ENCODE data around the gene CAMTA2.

CAMTA2 gene

GRCh38 chr17:4944163-4944553 lies 43.3 kb downstream of the CAMTA2 start:
- peak overlapping the region; percentile 95; the same call in 1 of the 2 replicates for H3K4me2 ChIP-seq (ENCODE audit: low read depth, low read length)
- H3K4me3 ChIP-seq (ENCODE audit: low read length): no peak overlapping the region
- H4K20me1 ChIP-seq (ENCODE audit: insufficient read depth, low read length): peaks cover 28% of the 10 kb centered on the region
- H3K9me3 ChIP-seq (replicated peaks; ENCODE audit: insufficient read depth, low read length): no peaks in the 10 kb centered on the region
- no peak for TF ChIP-seq EZH2 (optimal IDR thresholded peaks at IDR 0.05; ENCODE audit: low read depth, low read length)
- TF ChIP-seq EZH2phosphoT487 (IDR thresholded peaks at IDR 0.05; ENCODE audit: low read length): no peak
- TF ChIP-seq CTCF (IDR thresholded peaks at IDR 0.05; ENCODE audit: low read length): no peak
- no peaks in the 10 kb centered on the region for H3K27me3 ChIP-seq (replicated peaks; ENCODE audit: insufficient read depth, low read length)
- peaks cover 79% of the 10 kb centered on the region for H3F3A ChIP-seq (ENCODE audit: insufficient read depth, low read length)
- peak overlapping the region; percentile 55; the same call in 1 of the 2 replicates for H3K27ac ChIP-seq (ENCODE audit: low read length)
- H3K9ac ChIP-seq (ENCODE audit: low read length): no peak overlapping the region
- H2AFZ ChIP-seq (ENCODE audit: low read length): no peak overlapping the region
- DNase-seq: no peak
- H3K4me1 ChIP-seq (ENCODE audit: low read length): peaks cover 35% of the 10 kb centered on the region
- H3K9me2 ChIP-seq (replicated peaks; ENCODE audit: insufficient read depth, low read length): no peaks in the 10 kb centered on the region
- peaks cover 86% of the 10 kb centered on the region for H3K79me2 ChIP-seq (ENCODE audit: low read length)
- no peaks in the 10 kb centered on the region for H3K36me3 ChIP-seq (replicated peaks; ENCODE audit: insufficient read depth, low read length)

GRCh38 chr17:4942760-4943508 lies 44.5 kb downstream of the CAMTA2 start:
- peaks cover 68% of the 10 kb centered on the region for H3F3A ChIP-seq (ENCODE audit: insufficient read depth, low read length)
- H3K27ac ChIP-seq (ENCODE audit: low read length): no peak overlapping the region
- H4K20me1 ChIP-seq (ENCODE audit: insufficient read depth, low read length): peaks cover 28% of the 10 kb centered on the region
- no peak for DNase-seq
- peaks cover 95% of the 10 kb centered on the region for H3K79me2 ChIP-seq (ENCODE audit: low read length)
- no peak for TF ChIP-seq EZH2phosphoT487 (IDR thresholded peaks at IDR 0.05; ENCODE audit: low read length)
- no peak for TF ChIP-seq CTCF (IDR thresholded peaks at IDR 0.05; ENCODE audit: low read length)
- no peak for TF ChIP-seq EZH2 (optimal IDR thresholded peaks at IDR 0.05; ENCODE audit: low read depth, low read length)
- H3K9ac ChIP-seq (ENCODE audit: low read length): no peak overlapping the region
- no peak overlapping the region for H3K4me3 ChIP-seq (ENCODE audit: low read length)
- no peaks in the 10 kb centered on the region for H3K36me3 ChIP-seq (replicated peaks; ENCODE audit: insufficient read depth, low read length)
- H3K4me1 ChIP-seq (ENCODE audit: low read length): peaks cover 44% of the 10 kb centered on the region
- H3K27me3 ChIP-seq (replicated peaks; ENCODE audit: insufficient read depth, low read length): no peaks in the 10 kb centered on the region
- H3K9me3 ChIP-seq (replicated peaks; ENCODE audit: insufficient read depth, low read length): no peaks in the 10 kb centered on the region
- no peak overlapping the region for H3K4me2 ChIP-seq (ENCODE audit: low read depth, low read length)
- no peaks in the 10 kb centered on the region for H3K9me2 ChIP-seq (replicated peaks; ENCODE audit: insufficient read depth, low read length)
- no peak overlapping the region for H2AFZ ChIP-seq (ENCODE audit: low read length)

GRCh38 chr17:4941319-4941610 lies 46.2 kb downstream of the CAMTA2 start:
- Histone ChIP-seq H3K9me3 (replicated peaks; ENCODE audit: insufficient read depth, low read length) (no peaks in the 10 kb centered on the region), H3K9me2 (replicated peaks; ENCODE audit: insufficient read depth, low read length) (no peaks in the 10 kb centered on the region), H3K36me3 (replicated peaks; ENCODE audit: insufficient read depth, low read length) (no peaks in the 10 kb centered on the region), H3K4me2 (ENCODE audit: low read depth, low read length) (peak overlapping the region; percentile 96), H3K9ac (ENCODE audit: low read length) (peak overlapping the region; percentile 95), H3K4me1 (ENCODE audit: low read length) (peaks cover 40% of the 10 kb centered on the region), H3K79me2 (ENCODE audit: low read length) (peaks cover 85% of the 10 kb centered on the region), H3F3A (ENCODE audit: insufficient read depth, low read length) (peaks cover 55% of the 10 kb centered on the region), H2AFZ (ENCODE audit: low read length) (no peak overlapping the region), H4K20me1 (ENCODE audit: insufficient read depth, low read length) (peaks cover 18% of the 10 kb centered on the region), H3K4me3 (ENCODE audit: low read length) (peak overlapping the region; percentile 78), H3K27me3 (replicated peaks; ENCODE audit: insufficient read depth, low read length) (no peaks in the 10 kb centered on the region), H3K27ac (ENCODE audit: low read length) (peak overlapping the region; percentile 91; the same call in 1 of the 2 replicates)
- TF ChIP-seq EZH2 (optimal IDR thresholded peaks at IDR 0.05; ENCODE audit: low read depth, low read length) (no peak), EZH2phosphoT487 (IDR thresholded peaks at IDR 0.05; ENCODE audit: low read length) (no peak), CTCF (IDR thresholded peaks at IDR 0.05; ENCODE audit: low read length) (no peak)
- no peak for DNase-seq
